ENCODE measurements around the gene MID2.
A peak's percentile ranks its signal among the peaks of the same experiment; 100 is the strongest.
"Not testable (repeated sequence)": the region's sequence is repeated elsewhere in the genome, so short reads cannot be mapped to it uniquely, and the experiment has no call there.

MID2 gene

GRCh38 chrX:107842715-107843400 is 17.2 kb downstream of the MID2 start:
- no peak for DNase-seq (ENCODE audit: low read depth)

- DNase-seq (ENCODE audit: low read depth): no peak
Measured at GRCh38 chrX:107845625-107846024, 20.0 kb downstream of the MID2 start.

GRCh38 chrX:107848591-107848990 is 22.9 kb downstream of the MID2 start:
- no peak for DNase-seq (ENCODE audit: low read depth)

GRCh38 chrX:107849747-107850421 is 24.2 kb downstream of the MID2 start:
- DNase-seq (ENCODE audit: low read depth): no peak

GRCh38 chrX:107850422-107850765 is 24.7 kb downstream of the MID2 start:
- DNase-seq (ENCODE audit: low read depth): no peak

GRCh38 chrX:107851215-107851614 is 25.5 kb downstream of the MID2 start:
- DNase-seq (ENCODE audit: low read depth): no peak

GRCh38 chrX:107851665-107852064 is 26.0 kb downstream of the MID2 start:
- DNase-seq (ENCODE audit: low read depth): not testable (repeated sequence)

GRCh38 chrX:107856289-107856688 is 30.6 kb downstream of the MID2 start:
- no peak for DNase-seq (ENCODE audit: low read depth)

GRCh38 chrX:107857041-107857440 is 31.4 kb downstream of the MID2 start:
- DNase-seq (ENCODE audit: low read depth): not testable (repeated sequence)

GRCh38 chrX:107857837-107858236 is 32.2 kb downstream of the MID2 start:
- no peak for DNase-seq (ENCODE audit: low read depth)

GRCh38 chrX:107861056-107861455 is 35.4 kb downstream of the MID2 start:
- no peak for DNase-seq (ENCODE audit: low read depth)

GRCh38 chrX:107871136-107871535 is 45.5 kb downstream of the MID2 start:
- no peak for DNase-seq (ENCODE audit: low read depth)

GRCh38 chrX:107878106-107878505 is 52.4 kb downstream of the MID2 start:
- no peak for DNase-seq (ENCODE audit: low read depth)

GRCh38 chrX:107880054-107880610 is 54.5 kb downstream of the MID2 start:
- no peak for DNase-seq (ENCODE audit: low read depth)

- DNase-seq (ENCODE audit: low read depth): peak; percentile 7
Measured at GRCh38 chrX:107894038-107894437, 68.4 kb downstream of the MID2 start.

- DNase-seq (ENCODE audit: low read depth): no peak
Measured at GRCh38 chrX:107902721-107903120, 77.1 kb downstream of the MID2 start.

- DNase-seq (ENCODE audit: low read depth): no peak
Measured at GRCh38 chrX:107905366-107905765, 79.7 kb downstream of the MID2 start.

- no peak for DNase-seq (ENCODE audit: low read depth)
Measured at GRCh38 chrX:107924136-107924746, 98.6 kb downstream of the MID2 start.

GRCh38 chrX:107934262-107934661 is 108.6 kb downstream of the MID2 start:
- DNase-seq (ENCODE audit: low read depth): no peak

- no peak for DNase-seq (ENCODE audit: low read depth)
Measured at GRCh38 chrX:107935200-107935599, 109.5 kb downstream of the MID2 start.

- no peak for DNase-seq (ENCODE audit: low read depth)
Measured at GRCh38 chrX:107935664-107936433, 110.2 kb downstream of the MID2 start.

GRCh38 chrX:107936434-107936730 is 110.7 kb downstream of the MID2 start:
- no peak for DNase-seq (ENCODE audit: low read depth)

- DNase-seq (ENCODE audit: low read depth): no peak
Measured at GRCh38 chrX:107940095-107940494, 114.4 kb downstream of the MID2 start.
